Esophagus muscularis mucosa (tissue), 4 donors: ENCODE data around the gene IMPACT. TPM values are rescaled to one million over a fixed set of nuclear protein-coding genes. Genes with fewer than 3 reads are reported as not detected.

Experiments
- small RNA-seq, 3 donors: library from RNA; depleted of rRNA; stranded (forward); fragments of <200 nt; gene quantifications; one replicate each; pipeline ENCODE3, GENCODE V24; 2016
- total RNA-seq, 4 donors: library from RNA; depleted of rRNA; stranded (reverse); fragments of >200 nt; gene quantifications; one replicate each; pipeline versions ENCODE4 v1.1.0 to v1.2.1, GENCODE V29; 2016

The IMPACT gene
- total RNA-seq, 4 donors from 2014 or later: 16.2 to 18.5 (median 17.4) TPM

Small RNA genes within 50 kb of the gene (small RNA-seq; reads per million reads assigned to genes)
- 0 reads per million in 3 donors for gene RF00019

Other genes starting within 250 kb of the IMPACT start
- 100 to 1,000 TPM in 2 of 4 donors, 10 to 100 TPM in 2; 78.2 to 126 (median 101) TPM for gene OSBPL1A, start 28.8 kb upstream of the IMPACT start, total RNA-seq
- under 1 TPM in 2 of 4 donors, not detected in 2; 0.13 to 0.50 TPM for gene HRH4, start 34.0 kb downstream of the IMPACT start, total RNA-seq